ENCODE measurements around the gene SOX8.

SOX8 gene

GRCh38 chr16:974611-975261 lies 6.8 kb upstream of the SOX8 start:
- Mint-ChIP-seq H3K27ac (no peak overlapping the region), H3K27me3 (no peaks in the 10 kb centered on the region), H3K36me3 (ENCODE audit: low read depth) (no peaks in the 10 kb centered on the region), H3K9me3 (no peaks in the 10 kb centered on the region), H3K4me3 (no peak overlapping the region), H3K4me1 (ENCODE audit: low read depth) (peaks cover 8% of the 10 kb centered on the region)

- Mint-ChIP-seq H3K4me1 (ENCODE audit: low read depth) (peaks cover 5% of the 10 kb centered on the region), H3K27me3 (no peaks in the 10 kb centered on the region), H3K9me3 (no peaks in the 10 kb centered on the region)
Observed at GRCh38 chr16:975291-975690, 6.3 kb upstream of the SOX8 start.

GRCh38 chr16:976389-976931 lies 5.1 kb upstream of the SOX8 start:
- no peaks in the 10 kb centered on the region for H3K36me3 Mint-ChIP-seq (ENCODE audit: low read depth)
- no peak overlapping the region for H3K27ac Mint-ChIP-seq
- H3K4me1 Mint-ChIP-seq (ENCODE audit: low read depth) = peaks cover 5% of the 10 kb centered on the region
- H3K4me3 Mint-ChIP-seq = no peak overlapping the region
- no peaks in the 10 kb centered on the region for H3K27me3 Mint-ChIP-seq
- no peaks in the 10 kb centered on the region for H3K9me3 Mint-ChIP-seq

More at GRCh38 chr16:975291-975690, 6.3 kb upstream of the SOX8 start:
- Mint-ChIP-seq H3K27ac (no peak overlapping the region), H3K36me3 (ENCODE audit: low read depth) (no peaks in the 10 kb centered on the region), H3K4me3 (no peak overlapping the region)

DNA sequence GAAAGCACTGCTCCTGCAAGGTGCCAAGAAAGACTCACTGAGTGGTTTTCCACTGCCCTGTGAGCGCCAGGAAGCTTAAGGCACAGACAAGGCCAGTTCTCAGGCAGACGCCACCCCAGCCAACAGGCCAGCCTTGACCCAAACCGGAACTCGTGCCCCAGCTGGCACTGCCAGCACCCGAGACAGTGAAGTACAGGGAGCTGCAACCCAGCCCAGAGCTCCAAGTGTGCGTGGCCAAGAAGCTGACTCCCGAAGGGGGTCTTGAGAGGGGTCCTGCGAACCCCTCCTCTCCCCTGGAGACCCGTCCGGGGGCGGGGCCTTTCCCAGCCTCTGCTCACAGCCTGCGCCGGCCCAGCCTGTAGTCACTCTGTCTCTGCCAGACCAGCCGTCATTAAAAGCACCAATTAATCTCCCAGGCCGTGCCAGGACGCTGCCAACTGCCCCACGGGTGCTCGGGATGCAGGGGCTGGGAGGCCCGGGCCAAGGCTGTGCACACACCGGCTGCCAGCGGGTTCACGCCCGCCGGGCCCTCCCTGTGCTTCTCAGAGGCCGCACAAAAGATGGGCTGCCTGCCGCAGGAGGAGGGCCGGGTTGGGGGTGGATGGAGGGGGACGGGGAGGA lies 4.4 kb upstream of the SOX8 start:
- Mint-ChIP-seq H3K4me1 (ENCODE audit: low read depth) (peaks cover 5% of the 10 kb centered on the region), H3K4me3 (no peak overlapping the region), H3K27me3 (no peaks in the 10 kb centered on the region), H3K9me3 (no peaks in the 10 kb centered on the region), H3K36me3 (ENCODE audit: low read depth) (no peaks in the 10 kb centered on the region), H3K27ac (no peak overlapping the region)

- H3K27ac Mint-ChIP-seq = no peak overlapping the region
- no peaks in the 10 kb centered on the region for H3K36me3 Mint-ChIP-seq (ENCODE audit: low read depth)
- H3K4me3 Mint-ChIP-seq = no peak overlapping the region
- H3K27me3 Mint-ChIP-seq = peaks cover 4% of the 10 kb centered on the region
- H3K9me3 Mint-ChIP-seq = no peaks in the 10 kb centered on the region
- peaks cover 5% of the 10 kb centered on the region for H3K4me1 Mint-ChIP-seq (ENCODE audit: low read depth)
Observed at GRCh38 chr16:977896-978295, 3.7 kb upstream of the SOX8 start.

DNA sequence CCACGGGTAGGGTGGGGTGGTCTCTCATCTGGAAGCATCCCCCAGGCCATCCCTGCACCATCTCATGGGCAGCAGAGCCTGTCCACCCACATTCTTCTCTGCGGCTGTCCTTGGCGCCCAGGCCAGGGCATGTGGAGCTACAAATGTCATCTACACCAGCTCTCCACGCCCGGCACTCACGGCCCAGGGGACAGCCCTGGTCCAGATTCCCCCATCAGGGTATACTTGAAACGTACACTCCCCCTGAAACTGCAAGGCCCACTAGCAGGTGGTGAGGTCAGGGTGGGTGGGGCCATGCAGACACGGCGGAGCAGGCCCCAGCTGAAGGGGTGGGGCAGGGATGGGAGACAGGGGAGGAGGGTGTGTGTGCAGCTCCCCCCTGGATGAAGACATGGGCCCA lies 3.2 kb upstream of the SOX8 start:
- Mint-ChIP-seq H3K27ac (no peak overlapping the region), H3K4me3 (no peak overlapping the region)

DNA sequence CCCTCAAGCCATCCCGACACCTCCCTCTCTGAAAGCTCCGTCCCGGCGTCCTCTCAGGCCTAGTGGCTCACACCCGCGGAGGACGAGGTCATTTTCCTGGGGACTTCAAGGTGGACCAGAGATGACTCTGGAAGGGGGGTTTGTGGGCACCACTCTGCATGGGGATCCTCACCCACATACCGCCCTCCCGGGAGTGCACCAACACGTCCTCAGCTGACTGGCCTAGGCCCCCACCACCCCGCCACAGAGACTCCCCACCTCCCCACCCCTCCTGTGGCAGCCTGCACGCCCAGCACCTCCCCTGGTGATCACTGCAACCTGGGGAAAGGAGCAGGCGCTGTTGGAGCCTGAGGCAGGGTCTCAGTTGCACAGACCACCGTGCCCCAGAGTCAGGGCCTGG lies 2.4 kb upstream of the SOX8 start:
- Mint-ChIP-seq H3K4me3 (no peak overlapping the region), H3K27ac (no peak overlapping the region), H3K27me3 (peaks cover 4% of the 10 kb centered on the region)

More for the DNA sequence above, 3.2 kb upstream of the SOX8 start:
- H3K4me1 Mint-ChIP-seq (ENCODE audit: low read depth) = peaks cover 5% of the 10 kb centered on the region
- peaks cover 4% of the 10 kb centered on the region for H3K27me3 Mint-ChIP-seq
- no peaks in the 10 kb centered on the region for H3K36me3 Mint-ChIP-seq (ENCODE audit: low read depth)
- H3K9me3 Mint-ChIP-seq = no peaks in the 10 kb centered on the region

DNA sequence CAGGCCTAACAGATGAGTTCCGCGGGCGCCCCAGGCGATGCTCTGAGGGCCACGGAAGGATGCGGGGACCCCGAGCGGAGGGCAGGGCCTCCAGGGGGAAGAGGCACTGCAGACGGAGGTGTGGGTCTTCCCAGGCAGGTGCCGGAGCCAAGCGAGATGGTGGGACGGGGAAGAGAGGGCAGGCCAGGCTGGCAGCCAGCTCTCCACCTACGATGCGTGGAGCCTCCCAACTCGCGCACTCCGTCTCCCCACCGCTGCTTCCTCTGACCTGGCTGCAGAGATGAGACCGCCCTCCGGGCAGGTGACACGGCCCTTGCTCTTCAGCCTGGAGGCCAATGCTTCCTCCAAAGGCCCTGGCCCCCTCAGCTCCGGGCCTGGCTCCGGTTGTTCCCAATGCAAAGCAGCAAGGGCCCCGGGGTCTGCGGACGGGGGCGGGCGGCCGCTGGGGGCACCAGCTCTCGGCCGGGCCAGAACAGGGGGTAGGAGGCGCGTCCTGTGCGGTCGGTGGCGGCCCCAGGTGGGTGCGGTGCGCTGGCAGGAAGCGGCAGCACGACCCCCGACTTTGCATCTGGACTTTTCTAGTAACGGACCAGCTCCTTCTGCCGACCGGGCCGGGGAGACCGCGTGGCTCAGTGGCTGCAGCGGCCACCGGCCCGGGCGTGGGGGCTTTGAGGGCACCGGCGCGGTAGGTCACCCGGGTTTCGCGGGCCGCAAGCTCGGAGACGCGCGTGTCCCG lies 1.5 kb upstream of the SOX8 start:
- Mint-ChIP-seq H3K36me3 (ENCODE audit: low read depth) (no peaks in the 10 kb centered on the region), H3K27ac (no peak overlapping the region), H3K27me3 (peaks cover 4% of the 10 kb centered on the region), H3K4me3 (no peak overlapping the region), H3K9me3 (no peaks in the 10 kb centered on the region), H3K4me1 (ENCODE audit: low read depth) (peaks cover 5% of the 10 kb centered on the region)

More for the DNA sequence above, 2.4 kb upstream of the SOX8 start:
- Mint-ChIP-seq H3K9me3 (no peaks in the 10 kb centered on the region), H3K36me3 (ENCODE audit: low read depth) (no peaks in the 10 kb centered on the region), H3K4me1 (ENCODE audit: low read depth) (peaks cover 5% of the 10 kb centered on the region)

DNA sequence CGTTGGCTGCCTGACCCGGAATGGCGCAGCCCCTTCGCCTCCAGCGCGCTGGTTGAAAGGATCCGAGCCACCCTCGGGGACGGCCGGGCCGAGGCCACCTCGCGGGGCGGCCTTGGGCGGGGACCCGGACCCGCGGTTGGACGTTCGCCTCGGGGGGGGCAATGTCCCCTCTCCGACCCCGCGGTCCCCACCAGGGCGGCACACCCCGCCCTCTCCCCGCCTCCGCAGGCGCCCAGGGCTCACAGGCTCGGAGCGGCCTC lies 1.0 kb upstream of the SOX8 start:
- Mint-ChIP-seq H3K9me3 (no peaks in the 10 kb centered on the region), H3K4me1 (ENCODE audit: low read depth) (peaks cover 5% of the 10 kb centered on the region), H3K27ac (no peak overlapping the region), H3K27me3 (peaks cover 4% of the 10 kb centered on the region), H3K36me3 (ENCODE audit: low read depth) (no peaks in the 10 kb centered on the region), H3K4me3 (no peak overlapping the region)

GRCh38 chr16:982145-983043 lies 824 bp downstream of the SOX8 start:
- H3K9me3 Mint-ChIP-seq = no peaks in the 10 kb centered on the region
- H3K4me3 Mint-ChIP-seq = peak overlapping the region; percentile 45
- no peak overlapping the region for H3K27ac Mint-ChIP-seq
- peaks cover 10% of the 10 kb centered on the region for H3K4me1 Mint-ChIP-seq (ENCODE audit: low read depth)
- H3K36me3 Mint-ChIP-seq (ENCODE audit: low read depth) = no peaks in the 10 kb centered on the region
- peaks cover 4% of the 10 kb centered on the region for H3K27me3 Mint-ChIP-seq

DNA sequence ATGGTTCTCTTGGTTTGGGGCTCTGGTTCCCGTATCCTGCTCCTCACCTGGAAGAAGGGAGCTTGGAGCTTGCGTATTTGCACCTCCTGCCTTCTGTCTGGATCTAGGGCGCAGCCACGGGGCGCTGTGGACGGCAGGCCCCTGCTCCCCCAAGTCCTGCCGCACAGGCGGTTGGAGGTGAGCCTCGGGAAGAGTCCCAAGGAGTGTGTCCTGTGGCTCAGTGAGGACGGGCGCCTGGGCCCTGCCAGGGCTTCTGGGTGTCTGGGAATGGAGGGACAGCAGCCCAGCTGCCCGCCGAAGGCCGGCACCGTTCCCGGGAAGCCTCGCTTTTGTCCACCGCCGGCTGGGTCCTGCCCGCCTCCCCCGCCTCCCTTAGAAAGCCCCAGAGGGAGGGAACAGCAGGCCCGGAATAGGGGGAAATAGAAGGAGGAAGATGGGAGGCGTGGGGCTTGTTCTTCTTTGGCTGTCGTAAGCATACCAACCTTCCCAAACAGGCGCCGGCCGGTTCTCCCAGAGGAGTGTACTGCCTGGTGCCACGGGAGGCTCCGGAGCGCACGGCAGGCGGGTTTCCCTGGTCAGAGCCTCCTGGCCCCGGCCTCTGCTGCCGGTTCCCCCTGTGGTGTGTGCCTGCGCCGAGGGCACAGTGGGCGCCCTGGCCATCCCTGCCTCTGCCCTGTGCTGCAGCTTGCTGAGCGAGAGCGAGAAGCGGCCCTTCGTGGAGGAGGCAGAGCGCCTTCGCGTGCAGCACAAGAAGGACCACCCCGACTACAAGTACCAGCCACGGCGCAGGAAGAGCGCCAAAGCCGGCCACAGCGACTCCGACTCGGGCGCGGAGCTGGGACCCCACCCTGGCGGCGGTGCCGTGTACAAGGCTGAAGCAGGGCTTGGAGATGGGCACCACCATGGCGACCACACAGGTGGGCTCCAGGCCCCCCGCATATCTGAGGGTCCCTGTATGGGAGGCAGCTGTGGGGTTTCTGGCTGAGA lies 1.8 kb downstream of the SOX8 start:
- Mint-ChIP-seq H3K4me1 (ENCODE audit: low read depth) (peaks cover 10% of the 10 kb centered on the region), H3K36me3 (ENCODE audit: low read depth) (no peaks in the 10 kb centered on the region), H3K27ac (no peak overlapping the region), H3K4me3 (peak overlapping the region; percentile 45), H3K9me3 (no peaks in the 10 kb centered on the region), H3K27me3 (peaks cover 4% of the 10 kb centered on the region)

DNA sequence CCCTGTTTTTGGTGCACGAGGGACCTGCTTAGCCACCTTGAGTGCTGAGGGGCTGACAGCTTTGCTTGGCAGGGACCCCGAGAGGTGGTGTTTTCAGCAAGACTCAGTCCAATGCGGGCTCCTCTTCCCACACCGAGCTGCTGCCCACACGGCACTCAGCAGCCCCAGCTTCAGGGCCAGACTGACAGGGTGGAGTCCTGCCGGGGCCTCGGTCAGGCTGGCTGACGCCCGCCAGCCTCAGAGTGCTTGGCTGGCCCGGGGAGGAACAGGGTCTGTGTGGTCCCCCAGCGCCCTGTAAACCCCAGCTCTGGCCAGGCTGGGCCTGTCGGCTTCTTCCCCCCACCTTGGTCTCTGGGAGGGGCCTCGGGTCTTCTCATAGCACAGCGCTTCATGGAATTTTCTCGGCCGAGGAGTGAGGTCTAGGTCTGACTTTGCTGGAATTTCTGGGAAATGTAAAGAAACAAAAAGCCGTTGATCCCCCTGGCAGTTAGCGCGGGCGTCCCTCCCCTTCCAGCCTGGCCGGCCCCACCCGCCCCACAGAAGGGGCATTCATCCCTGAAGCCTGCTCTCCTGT lies 2.6 kb downstream of the SOX8 start:
- Mint-ChIP-seq H3K4me3 (no peak overlapping the region), H3K27me3 (peaks cover 4% of the 10 kb centered on the region), H3K36me3 (ENCODE audit: low read depth) (no peaks in the 10 kb centered on the region), H3K27ac (no peak overlapping the region), H3K4me1 (ENCODE audit: low read depth) (peaks cover 10% of the 10 kb centered on the region), H3K9me3 (no peaks in the 10 kb centered on the region)

DNA sequence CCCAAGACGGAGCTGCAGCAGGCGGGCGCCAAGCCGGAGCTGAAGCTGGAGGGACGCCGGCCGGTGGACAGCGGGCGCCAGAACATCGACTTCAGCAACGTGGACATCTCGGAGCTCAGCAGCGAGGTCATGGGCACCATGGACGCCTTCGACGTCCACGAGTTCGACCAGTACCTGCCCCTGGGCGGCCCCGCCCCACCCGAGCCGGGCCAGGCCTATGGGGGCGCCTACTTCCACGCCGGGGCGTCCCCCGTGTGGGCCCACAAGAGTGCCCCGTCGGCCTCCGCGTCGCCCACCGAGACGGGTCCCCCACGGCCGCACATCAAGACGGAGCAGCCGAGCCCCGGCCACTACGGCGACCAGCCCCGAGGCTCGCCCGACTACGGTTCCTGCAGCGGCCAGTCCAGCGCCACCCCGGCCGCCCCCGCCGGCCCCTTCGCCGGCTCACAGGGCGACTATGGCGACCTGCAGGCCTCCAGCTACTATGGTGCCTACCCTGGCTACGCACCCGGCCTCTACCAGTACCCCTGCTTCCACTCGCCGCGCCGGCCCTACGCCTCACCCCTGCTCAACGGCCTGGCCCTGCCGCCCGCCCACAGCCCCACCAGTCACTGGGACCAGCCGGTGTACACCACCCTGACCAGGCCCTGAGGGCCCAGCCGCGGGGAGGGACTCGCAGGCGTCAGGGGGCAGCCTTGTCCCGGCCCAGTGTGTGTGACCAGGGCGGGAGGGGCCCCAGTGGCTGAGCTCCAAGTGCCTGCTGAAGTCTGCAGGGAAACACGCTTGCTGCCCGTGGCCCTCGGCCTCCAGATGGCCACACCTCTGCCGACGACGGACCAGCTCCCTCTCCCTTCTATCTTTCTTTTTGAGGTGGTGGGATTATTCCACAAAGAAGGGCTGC lies 3.4 kb downstream of the SOX8 start:
- Mint-ChIP-seq H3K4me1 (ENCODE audit: low read depth) (peaks cover 10% of the 10 kb centered on the region), H3K27ac (no peak overlapping the region), H3K4me3 (no peak overlapping the region), H3K36me3 (ENCODE audit: low read depth) (no peaks in the 10 kb centered on the region), H3K9me3 (no peaks in the 10 kb centered on the region), H3K27me3 (peaks cover 4% of the 10 kb centered on the region)

Measured in stimulated activated naive CD8-positive, alpha-beta T cell treated with anti-CD3 and anti-CD28 coated beads, Interleukin-15, Interleukin-2, amounts not matched to agents 100 ng/mL and 50 ng/mL, for 24 hours (primary cell).